Suprapubic skin (tissue), 4 donors: ENCODE results near the gene ACVR1. TPM values are rescaled to one million over a fixed set of nuclear protein-coding genes. Genes with fewer than 3 reads are reported as not detected.

Experiments used
- DNase-seq, 2 donors: peaks; one replicate each; pipeline ENCODE4 v3.0.0-alpha.2; 2019; ENCODE audit warnings: low spot score in 2 of 2
- H3K27ac ChIP-seq: fragments of 200-600 bp; sonication (generic); one replicate; pipeline ENCODE4 v1.5.1; 2019
- H3K27me3 ChIP-seq: fragments of 200-600 bp; sonication (generic); one replicate; pipeline ENCODE4 v1.5.1; 2019
- H3K36me3 ChIP-seq: fragments of 200-600 bp; sonication (generic); one replicate; pipeline ENCODE4 v1.5.1; 2019
- H3K4me1 ChIP-seq: fragments of 200-600 bp; sonication (generic); one replicate; pipeline ENCODE4 v1.5.1; 2019
- H3K4me3 ChIP-seq: fragments of 200-600 bp; sonication (generic); one replicate; pipeline ENCODE4 v1.5.1; 2019; ENCODE audit warnings: mild to moderate bottlenecking
- H3K9me3 ChIP-seq: fragments of 200-600 bp; sonication (generic); one replicate; pipeline ENCODE4 v1.5.1; 2019
- CTCF ChIP-seq, 2 donors: fragments of 200-600 bp in 1 of 2; fragments of 450-650 bp in 1 of 2; sonication (generic) in 1 of 2; IDR thresholded peaks; one replicate each; pipeline ENCODE4 v1.5.1; 2016 to 2019; ENCODE audit warnings: antibody characterized with exemption in 2 of 2, mild to moderate bottlenecking in 1 of 2, moderate library complexity in 1 of 2
- EP300 ChIP-seq: sonication (generic); formaldehyde crosslinking; IDR thresholded peaks from one replicate; pipeline ENCODE4 v1.6.1; 2017; ENCODE audit warnings: antibody characterized with exemption
- POLR2A ChIP-seq, 2 donors: fragments of 450-650 bp; IDR thresholded peaks; one replicate each; pipeline ENCODE4 v1.6.1; 2017; ENCODE audit warnings: antibody characterized with exemption in 2 of 2, mild to moderate bottlenecking in 2 of 2, moderate library complexity in 2 of 2
- POLR2AphosphoS5 ChIP-seq, 3 donors: sonication (generic); formaldehyde crosslinking; IDR thresholded peaks; one replicate each; pipeline ENCODE4 v1.6.1; 2017; ENCODE audit warnings: antibody characterized with exemption in 3 of 3
- WGBS: methylation state at CpG from one replicate; pipeline ENCODE4 v1.1.5; 2018; 5-methylcytosine and 5-hydroxymethylcytosine counted together
- total RNA-seq, 4 donors: library from RNA; depleted of rRNA; stranded (reverse); fragments of >200 nt; gene quantifications; one replicate each; pipeline ENCODE4 v1.1.0, GENCODE V29; 2016

The ACVR1 gene
- total RNA-seq, 4 donors from 2014 or later: 17.5 to 20.6 (median 18.5) TPM

DNA sequence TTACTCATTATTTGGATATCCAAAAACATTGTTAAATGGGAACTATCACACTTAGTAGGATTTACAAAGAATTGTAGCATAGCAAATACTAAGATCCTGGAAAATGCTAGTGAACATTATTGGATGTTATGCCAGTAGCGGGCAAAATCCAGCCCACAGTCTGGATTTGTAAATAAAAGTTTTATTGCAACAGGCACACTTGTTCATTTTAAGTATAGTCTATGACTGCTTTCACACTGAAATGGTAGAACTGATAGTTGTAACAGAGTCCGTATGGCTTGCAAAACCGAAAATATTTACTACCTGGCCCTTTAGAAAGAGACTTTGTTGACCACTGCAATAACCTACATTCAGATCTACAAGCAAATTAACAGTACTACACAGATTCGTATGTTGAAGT, 53.6 kb downstream of the ACVR1 start:
- H3K27me3 ChIP-seq: no peaks in the 10 kb centered on the region
- no peak overlapping the region for H3K4me3 ChIP-seq
- 94% methylated on average over 4 of the region's 4 CpGs for WGBS
- peaks cover 27% of the 10 kb centered on the region for H3K4me1 ChIP-seq
- TF ChIP-seq POLR2AphosphoS5 (IDR thresholded peaks at IDR 0.05): no peak
- H3K9me3 ChIP-seq: no peaks in the 10 kb centered on the region
- peaks cover 10% of the 10 kb centered on the region for H3K36me3 ChIP-seq
- no peak overlapping the region for H3K27ac ChIP-seq
- DNase-seq: no peak

- Histone ChIP-seq H3K36me3 (peaks cover 19% of the 10 kb centered on the region), H3K27me3 (no peaks in the 10 kb centered on the region), H3K4me1 (peaks cover 19% of the 10 kb centered on the region), H3K27ac (no peak overlapping the region), H3K9me3 (no peaks in the 10 kb centered on the region), H3K4me3 (no peak overlapping the region)
- 61% methylated on average over 1 of the region's 1 CpG for WGBS
- DNase-seq: no peak
- TF ChIP-seq EP300 (no peak), CTCF (IDR thresholded peaks at IDR 0.05) (no peak), POLR2AphosphoS5 (IDR thresholded peaks at IDR 0.05) (no peak), POLR2A (IDR thresholded peaks at IDR 0.05) (no peak)
Observed at GRCh38 chr2:157821519-157822131, 54.5 kb downstream of the ACVR1 start.

DNA sequence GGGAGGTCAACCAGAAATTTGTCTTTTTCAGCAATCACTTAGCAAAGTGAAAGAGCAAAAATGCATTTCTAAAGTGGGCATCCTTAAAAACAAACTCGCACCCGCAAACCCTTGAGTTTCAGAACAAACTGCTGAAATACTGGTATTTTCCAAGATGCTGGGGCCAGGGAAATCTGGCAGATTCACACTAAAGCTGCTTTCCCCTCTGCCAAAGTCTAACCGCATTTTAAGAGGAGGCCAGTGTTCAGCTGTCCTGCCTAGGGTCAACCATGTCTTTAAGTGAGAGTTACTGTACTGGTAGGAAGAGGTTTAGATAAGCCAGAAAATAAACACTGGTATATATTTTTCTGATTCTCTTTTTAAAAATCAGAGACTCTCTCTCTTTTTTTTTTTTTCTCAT, 55.9 kb downstream of the ACVR1 start:
- H3K4me1 ChIP-seq: peaks cover 9% of the 10 kb centered on the region
- H3K27ac ChIP-seq: no peak overlapping the region
- no peaks in the 10 kb centered on the region for H3K27me3 ChIP-seq
- no peak for DNase-seq
- H3K36me3 ChIP-seq: peaks cover 20% of the 10 kb centered on the region
- 91% methylated on average over 3 of the region's 3 CpGs for WGBS
- no peaks in the 10 kb centered on the region for H3K9me3 ChIP-seq
- no peak overlapping the region for H3K4me3 ChIP-seq
- TF ChIP-seq EP300 (no peak), POLR2AphosphoS5 (IDR thresholded peaks at IDR 0.05) (no peak), POLR2A (IDR thresholded peaks at IDR 0.05) (no peak)

GRCh38 chr2:157819761-157820160, 56.4 kb downstream of the ACVR1 start:
- H3K27ac ChIP-seq: no peak overlapping the region

GRCh38 chr2:157818227-157818626, 57.9 kb downstream of the ACVR1 start:
- TF ChIP-seq POLR2A (IDR thresholded peaks at IDR 0.05) (no peak), EP300 (no peak), CTCF (IDR thresholded peaks at IDR 0.05) (no peak), POLR2AphosphoS5 (IDR thresholded peaks at IDR 0.05) (no peak)
- no peak overlapping the region for H3K4me3 ChIP-seq
- H3K36me3 ChIP-seq: peaks cover 22% of the 10 kb centered on the region
- 95% methylated on average over 7 of the region's 7 CpGs for WGBS
- peaks cover 3% of the 10 kb centered on the region for H3K4me1 ChIP-seq
- H3K27ac ChIP-seq: no peak overlapping the region
- no peak for DNase-seq
- H3K9me3 ChIP-seq: no peaks in the 10 kb centered on the region
- H3K27me3 ChIP-seq: no peaks in the 10 kb centered on the region

More at GRCh38 chr2:157819761-157820160, 56.4 kb downstream of the ACVR1 start:
- H3K27me3 ChIP-seq: no peaks in the 10 kb centered on the region
- TF ChIP-seq POLR2AphosphoS5 (IDR thresholded peaks at IDR 0.05) (no peak), CTCF (IDR thresholded peaks at IDR 0.05) (no peak), EP300 (no peak), POLR2A (IDR thresholded peaks at IDR 0.05) (no peak)
- H3K4me3 ChIP-seq: no peak overlapping the region
- H3K9me3 ChIP-seq: no peaks in the 10 kb centered on the region
- 75% methylated on average over 5 of the region's 5 CpGs for WGBS
- no peak for DNase-seq
- peaks cover 4% of the 10 kb centered on the region for H3K4me1 ChIP-seq
- H3K36me3 ChIP-seq: peaks cover 20% of the 10 kb centered on the region

GRCh38 chr2:157815421-157815820, 60.7 kb downstream of the ACVR1 start:
- H3K9me3 ChIP-seq: no peaks in the 10 kb centered on the region
- TF ChIP-seq EP300: no peak
- TF ChIP-seq POLR2A (IDR thresholded peaks at IDR 0.05): no peak
- TF ChIP-seq POLR2AphosphoS5 (IDR thresholded peaks at IDR 0.05): no peak
- no peak for TF ChIP-seq CTCF (IDR thresholded peaks at IDR 0.05)
- no peak overlapping the region for H3K4me3 ChIP-seq
- DNase-seq: no peak
- peaks cover 23% of the 10 kb centered on the region for H3K36me3 ChIP-seq
- H3K27ac ChIP-seq: no peak overlapping the region
- H3K27me3 ChIP-seq: no peaks in the 10 kb centered on the region
- H3K4me1 ChIP-seq: no peaks in the 10 kb centered on the region
- 96% methylated on average over 1 of the region's 1 CpG for WGBS
